Kidney (tissue), 14 donors: Measurements from ENCODE around the gene TMEM269. TPM values are rescaled to one million over a fixed set of nuclear protein-coding genes. Genes with fewer than 3 reads are reported as not detected.

Source experiments
- DNase-seq, 5 donors: peaks; one replicate each; pipeline ENCODE4 v3.0.0-alpha.2; 2013 to 2020
- FAIRE-seq: peaks from 2 replicates; lab custom pipeline; 2012; peaks lifted over from hg19 to GRCh38; lab: Jason Lieb, UNC
- H3K27ac ChIP-seq, 2 donors: one replicate each; pipeline ENCODE4 v1.7.0; 2013; ENCODE audit warnings: low read depth in 2 of 2, low read length in 2 of 2, inconsistent platforms in 1 of 2
- H3K27me3 ChIP-seq: one replicate; pipeline ENCODE4 v1.7.1; 2013; ENCODE audit warnings: low read length, inconsistent platforms; ENCODE audit not compliant: control insufficient read depth, insufficient read depth
- H3K36me3 ChIP-seq, 3 donors: one replicate each; pipeline versions ENCODE4 v1.7.0 to v1.7.1; 2013; ENCODE audit warnings: low read length in 3 of 3, control low read depth in 1 of 3, inconsistent platforms in 1 of 3; ENCODE audit not compliant: insufficient read depth in 3 of 3, control insufficient read depth in 2 of 3
- H3K4me1 ChIP-seq, 3 donors: one replicate each; pipeline versions ENCODE4 v1.7.0 to v1.7.1; 2013; ENCODE audit warnings: low read length in 3 of 3, inconsistent platforms in 1 of 3, low read depth in 1 of 3; ENCODE audit not compliant: control insufficient read depth in 2 of 3, insufficient read depth in 2 of 3
- H3K4me3 ChIP-seq, 3 donors: one replicate each; pipeline versions ENCODE4 v1.7.0 to v1.8.1; 2013; ENCODE audit warnings: low read length in 3 of 3, control low read depth in 1 of 3, inconsistent platforms in 1 of 3
- H3K9ac ChIP-seq, 3 donors: one replicate each; pipeline versions ENCODE4 v1.7.0 to v1.7.1; 2013; ENCODE audit warnings: low read length in 3 of 3, control low read depth in 1 of 3, inconsistent platforms in 1 of 3
- H3K9me3 ChIP-seq, 3 donors: one replicate each; pipeline versions ENCODE4 v1.7.0 to v1.7.1; 2013; ENCODE audit warnings: low read length in 3 of 3, control low read depth in 1 of 3, inconsistent platforms in 1 of 3; ENCODE audit not compliant: control insufficient read depth in 2 of 3, insufficient read depth in 1 of 3
- CTCF ChIP-seq: IDR thresholded peaks from 3 replicates; pipeline ENCODE4 v1.5.1; 2012; ENCODE audit warnings: mild to moderate bottlenecking, moderate library complexity, borderline replicate concordance; ENCODE audit not compliant: insufficient read depth; ENCODE audit errors: extremely low read depth
- intact Hi-C: fragments of 100-400 bp; cut with DNase I; formaldehyde crosslinking; loops from one replicate; pipeline ENCODE4 v1.11.1; 2022
- polyA plus RNA-seq: library from polyadenylated mRNA; stranded (reverse); fragments of 350-450 nt; fragmentation: Illumina TruSeq; extraction: RNeasy Lipid Tissue Mini Kit (QIAGEN cat#74804); gene quantifications from one replicate; pipeline ENCODE4 v1.2.3, GENCODE V29; 2014; ENCODE audit warnings: low read depth, low replicate concordance; ENCODE audit not compliant: insufficient read depth
- total RNA-seq: library from RNA; stranded (reverse); fragmentation: NEBNext Ultra II Directional; extraction: Animal tissue kit (Norgen Biotek cat#: 25700); gene quantifications from one replicate; pipeline ENCODE4 v1.2.1, GENCODE V29; 2021
- donor health status: control.
- donor health status: control.
- donor health status: control.
- donor health status: control.
- donor health status: control.
- donor health status: DM: yes; HTN: yes; CAD: no.
- donor health status: Normal renal cell carcinoma (clear cell type).

The TMEM269 gene
- total and polyA plus RNA-seq, 2 donors from 2014 or later = 0.22 TPM; not detected in 1

- no peak overlapping the region for H3K9ac ChIP-seq
Measured at GRCh38 chr1:42757892-42758275, 26.9 kb upstream of the TMEM269 start.

GRCh38 chr1:42758641-42759040, 26.1 kb upstream of the TMEM269 start:
- DNase-seq = no peak
- H3K27me3 ChIP-seq = no peaks in the 10 kb centered on the region
- H3K4me3 ChIP-seq = no peak overlapping the region
- H3K4me1 ChIP-seq = peaks cover 0 to 2% (median 0%) of the 10 kb centered on the region in 3 donors
- no peak for FAIRE-seq
- H3K9ac ChIP-seq = no peak overlapping the region
- H3K27ac ChIP-seq = no peak overlapping the region
- TF ChIP-seq CTCF = no peak
- H3K9me3 ChIP-seq = no peaks in the 10 kb centered on the region
- H3K36me3 ChIP-seq = peaks cover 10 to 37% (median 31%) of the 10 kb centered on the region in 3 donors
- intact Hi-C loops = no loop called here

More at GRCh38 chr1:42757892-42758275, 26.9 kb upstream of the TMEM269 start:
- Histone ChIP-seq H3K4me3 (no peak overlapping the region), H3K27ac (no peak overlapping the region), H3K4me1 (peaks cover 0 to 2% (median 0%) of the 10 kb centered on the region in 3 donors), H3K9me3 (no peaks in the 10 kb centered on the region), H3K36me3 (peaks cover 13 to 38% (median 31%) of the 10 kb centered on the region in 3 donors), H3K27me3 (no peaks in the 10 kb centered on the region)
- FAIRE-seq = no peak
- no peak for TF ChIP-seq CTCF
- intact Hi-C loops = no loop called here
- no peak for DNase-seq

GRCh38 chr1:42759114-42759513, 25.7 kb upstream of the TMEM269 start:
- Histone ChIP-seq H3K4me3 (no peak overlapping the region), H3K4me1 (peaks cover 0 to 2% (median 0%) of the 10 kb centered on the region in 3 donors), H3K9me3 (no peaks in the 10 kb centered on the region), H3K9ac (no peak overlapping the region), H3K36me3 (peaks cover 10 to 34% (median 29%) of the 10 kb centered on the region in 3 donors), H3K27ac (no peak overlapping the region), H3K27me3 (no peaks in the 10 kb centered on the region)
- no peak for FAIRE-seq
- intact Hi-C loops = no loop called here
- TF ChIP-seq CTCF = no peak
- no peak for DNase-seq

- peaks cover 5 to 18% (median 11%) of the 10 kb centered on the region in 3 donors for H3K36me3 ChIP-seq
Measured at GRCh38 chr1:42761567-42761966, 23.2 kb upstream of the TMEM269 start.

More at GRCh38 chr1:42761567-42761966, 23.2 kb upstream of the TMEM269 start:
- H3K4me1 ChIP-seq = peaks cover 0 to 10% (median 0%) of the 10 kb centered on the region in 3 donors
- no peak overlapping the region for H3K9ac ChIP-seq
- no peak for FAIRE-seq
- H3K27me3 ChIP-seq = no peaks in the 10 kb centered on the region
- H3K9me3 ChIP-seq = no peaks in the 10 kb centered on the region
- no peak for DNase-seq
- no peak overlapping the region for H3K4me3 ChIP-seq
- intact Hi-C loops = no loop called here
- no peak overlapping the region for H3K27ac ChIP-seq
- no peak for TF ChIP-seq CTCF
